Esophagus muscularis mucosa (tissue), 3 donors: ENCODE measurements around the gene GTF3C5.

Experiments used
- CTCF ChIP-seq, 3 experiments: fragments of 200-600 bp in 2 of 3; fragments of 450-650 bp in 1 of 3; sonication (generic) in 2 of 3; IDR thresholded peaks; one replicate each; pipeline ENCODE4 v1.5.1; 2017 to 2019; ENCODE audit warnings: antibody characterized with exemption in 3 of 3, mild to moderate bottlenecking in 2 of 3, moderate library complexity in 1 of 3
- POLR2A ChIP-seq: fragments of 450-650 bp; IDR thresholded peaks from one replicate; pipeline ENCODE4 v1.6.1; 2017; ENCODE audit warnings: antibody characterized with exemption, moderate library complexity, mild to moderate bottlenecking, low read depth

DNA sequence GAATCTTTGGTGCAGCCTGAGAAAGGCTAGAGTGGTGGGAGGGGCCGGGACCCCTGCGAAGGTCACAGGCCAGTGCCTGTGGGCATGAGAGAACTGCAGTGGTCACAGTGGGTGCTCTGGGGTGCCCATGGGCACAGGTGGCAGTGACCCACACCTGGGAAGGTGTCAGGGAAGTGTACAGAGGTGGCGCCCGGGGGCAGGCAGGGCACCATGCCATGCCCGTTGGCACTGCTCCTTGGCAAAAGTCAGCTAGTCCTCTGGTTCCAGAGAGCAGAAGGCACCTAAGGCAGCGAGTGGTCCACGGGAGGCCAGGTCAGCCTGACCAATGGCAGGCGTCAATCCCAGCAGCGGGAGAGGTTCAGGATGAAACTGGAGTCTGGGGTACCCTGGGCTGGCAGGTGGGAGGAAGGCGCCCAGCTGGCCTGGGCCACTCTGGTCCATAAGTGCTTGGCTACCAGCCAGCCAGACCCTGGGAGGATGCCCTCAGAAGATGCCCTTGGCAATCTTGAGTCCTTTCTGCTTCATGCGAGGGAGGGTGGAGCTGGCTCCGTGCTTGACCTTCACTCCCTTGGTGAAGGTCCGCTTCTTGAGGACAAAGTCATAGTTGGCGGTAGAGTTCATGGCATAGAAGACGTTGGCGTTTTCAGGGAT lies 67.4 kb downstream of the GTF3C5 start:
- TF ChIP-seq POLR2A = no peak
- TF ChIP-seq CTCF (IDR thresholded peaks at IDR 0.05) = no peak
